Tibial nerve (tissue), 4 donors: Measurements from ENCODE around the gene CCDC69. TPM values are rescaled to one million over a fixed set of nuclear protein-coding genes. Genes with fewer than 3 reads are reported as not detected.
A peak's percentile ranks its signal among the peaks of the same experiment; 100 is the strongest.

Source experiments
- DNase-seq, 2 donors: peaks; one replicate each; pipeline ENCODE4 v3.0.0-alpha.2; 2019; ENCODE audit warnings: low spot score in 2 of 2
- H3K27ac ChIP-seq, 4 donors: fragments of 200-600 bp; sonication (generic) in 3 of 4; one replicate each; pipeline ENCODE4 v1.5.1; 2017 to 2019; ENCODE audit warnings: mild to moderate bottlenecking in 1 of 4
- H3K27me3 ChIP-seq, 2 donors: fragments of 200-600 bp; sonication (generic) in 1 of 2; one replicate each; pipeline versions ENCODE4 v1.5.1 to v1.6.0; 2017 to 2019
- H3K36me3 ChIP-seq, 3 donors: fragments of 200-600 bp; sonication (generic); one replicate each; pipeline ENCODE4 v1.5.1; 2018 to 2019
- H3K4me1 ChIP-seq, 4 donors: fragments of 200-600 bp; sonication (generic) in 3 of 4; one replicate each; pipeline ENCODE4 v1.5.1; 2017 to 2019
- H3K4me3 ChIP-seq, 4 donors: fragments of 200-600 bp; sonication (generic) in 3 of 4; one replicate each; pipeline ENCODE4 v1.5.1; 2017 to 2019; ENCODE audit warnings: mild to moderate bottlenecking in 1 of 4, moderate library complexity in 1 of 4
- H3K9me3 ChIP-seq, 4 donors: fragments of 200-600 bp; sonication (generic) in 3 of 4; one replicate each; pipeline ENCODE4 v1.5.1; 2017 to 2019
- CTCF ChIP-seq, 5 experiments: fragments of 200-600 bp in 3 of 5; fragments of 450-650 bp in 2 of 5; sonication (generic) in 3 of 5; IDR thresholded peaks; one replicate each; pipeline ENCODE4 v1.5.1; 2016 to 2019; ENCODE audit warnings: antibody characterized with exemption in 5 of 5, mild to moderate bottlenecking in 3 of 5, moderate library complexity in 2 of 5
- EP300 ChIP-seq, 2 donors: sonication (generic); formaldehyde crosslinking; IDR thresholded peaks; one replicate each; pipeline ENCODE4 v1.6.1; 2017; ENCODE audit warnings: antibody characterized with exemption in 2 of 2, mild to moderate bottlenecking in 1 of 2
- POLR2A ChIP-seq, 2 donors: fragments of 450-650 bp; IDR thresholded peaks; one replicate each; pipeline ENCODE4 v1.6.1; 2017; ENCODE audit warnings: antibody characterized with exemption in 2 of 2, mild to moderate bottlenecking in 2 of 2, moderate library complexity in 2 of 2
- WGBS, 2 donors: methylation state at CpG; one replicate each; pipeline ENCODE4 v1.1.5; 2018; 5-methylcytosine and 5-hydroxymethylcytosine counted together
- total RNA-seq, 4 donors: library from RNA; depleted of rRNA; stranded (reverse); fragments of >200 nt; gene quantifications; one replicate each; pipeline ENCODE4 v1.1.0, GENCODE V29; 2016

Gene CCDC69
- total RNA-seq, 4 donors from 2014 or later = 95.6 to 201 (median 112) TPM

GRCh38 chr5:151159649-151160373 is 64.1 kb downstream of the CCDC69 start:
- Histone ChIP-seq H3K36me3 (no peaks in the 10 kb centered on the region), H3K9me3 (no peaks in the 10 kb centered on the region), H3K4me1 (peaks cover 0 to 43% (median 24%) of the 10 kb centered on the region in 4 donors), H3K27ac (no peak overlapping the region), H3K4me3 (no peak overlapping the region), H3K27me3 (no peaks in the 10 kb centered on the region)
- no peak for TF ChIP-seq POLR2A (IDR thresholded peaks at IDR 0.05)
- no peak for TF ChIP-seq EP300 (IDR thresholded peaks at IDR 0.05)
- TF ChIP-seq CTCF (IDR thresholded peaks at IDR 0.05) = no peak
- DNase-seq = no peak
- 91 to 92% methylated on average over 9 of the region's 9 CpGs for WGBS, 2 donors

- Histone ChIP-seq H3K9me3 (no peaks in the 10 kb centered on the region), H3K27me3 (no peaks in the 10 kb centered on the region), H3K4me1 (peaks cover 0 to 54% (median 31%) of the 10 kb centered on the region in 4 donors), H3K27ac (peak overlapping the region; percentile 73 to 95 (median 86)), H3K36me3 (no peaks in the 10 kb centered on the region), H3K4me3 (peak overlapping the region; percentile 61 to 89 (median 74))
- 27 to 31% methylated on average over 6 of the region's 6 CpGs for WGBS, 2 donors
- TF ChIP-seq POLR2A (IDR thresholded peaks at IDR 0.05) = no peak
- TF ChIP-seq EP300 (IDR thresholded peaks at IDR 0.05) = no peak
- TF ChIP-seq CTCF (IDR thresholded peaks at IDR 0.05) = no peak
- no peak for DNase-seq
These were observed 65.6 kb downstream of the CCDC69 start for GRCh38 chr5:151158287-151158661.

- H3K9me3 ChIP-seq = no peaks in the 10 kb centered on the region
- H3K27me3 ChIP-seq = no peaks in the 10 kb centered on the region
- H3K27ac ChIP-seq = peak within 1 kb of the TSS; percentile 73 to 95 (median 86)
- peaks cover 0 to 54% (median 34%) of the 10 kb centered on the region in 4 donors for H3K4me1 ChIP-seq
- no peaks in the 10 kb centered on the region for H3K36me3 ChIP-seq
- H3K4me3 ChIP-seq = peak within 1 kb of the TSS; percentile 61 to 89 (median 74)
- DNase-seq = peak; percentile 75 to 84
- WGBS, 2 donors = 0 to 1% methylated on average over 44 to 49 of the region's 60 CpGs
- TF ChIP-seq CTCF (IDR thresholded peaks at IDR 0.05) (no peak), EP300 (IDR thresholded peaks at IDR 0.05) (peak; percentile 32 to 83), POLR2A (IDR thresholded peaks at IDR 0.05) (peak in 1 of 2 donors; percentile 72)
These were observed 66.2 kb downstream of the CCDC69 start, which contains the start of gene ANXA6 for GRCh38 chr5:151157426-151158286. TSS of gene ANXA6 (minus strand) at chr5:151157779. CDS start at chr5:151147901, 9,878 bp downstream.

GRCh38 chr5:151156507-151157420 is 67.1 kb downstream of the CCDC69 start:
- no peaks in the 10 kb centered on the region for H3K27me3 ChIP-seq
- H3K4me1 ChIP-seq = peaks cover 0 to 61% (median 41%) of the 10 kb centered on the region in 4 donors
- H3K36me3 ChIP-seq = no peaks in the 10 kb centered on the region
- H3K9me3 ChIP-seq = no peaks in the 10 kb centered on the region
- peak overlapping the region; percentile 61 to 89 (median 74) for H3K4me3 ChIP-seq
- no peak for DNase-seq
- TF ChIP-seq POLR2A (IDR thresholded peaks at IDR 0.05) (no peak), EP300 (IDR thresholded peaks at IDR 0.05) (no peak), CTCF (IDR thresholded peaks at IDR 0.05) (no peak)
- WGBS, 2 donors = 7 to 8% methylated on average over 17 to 20 of the region's 20 CpGs
- peak overlapping the region; percentile 73 to 95 (median 86) for H3K27ac ChIP-seq
